HuH-7.5 (cell line): Measurements from ENCODE around the gene MSI2.

ENCODE experiments used
- DNase-seq: peaks from one replicate; pipeline ENCODE4 v3.0.0; 2011; ENCODE audit warnings: low spot score

MSI2 gene

GRCh38 chr17:57440522-57441269 lies 184.4 kb downstream of the MSI2 start:
- DNase-seq = peak; percentile 47

GRCh38 chr17:57441270-57441600 lies 184.9 kb downstream of the MSI2 start:
- DNase-seq = no peak

DNA sequence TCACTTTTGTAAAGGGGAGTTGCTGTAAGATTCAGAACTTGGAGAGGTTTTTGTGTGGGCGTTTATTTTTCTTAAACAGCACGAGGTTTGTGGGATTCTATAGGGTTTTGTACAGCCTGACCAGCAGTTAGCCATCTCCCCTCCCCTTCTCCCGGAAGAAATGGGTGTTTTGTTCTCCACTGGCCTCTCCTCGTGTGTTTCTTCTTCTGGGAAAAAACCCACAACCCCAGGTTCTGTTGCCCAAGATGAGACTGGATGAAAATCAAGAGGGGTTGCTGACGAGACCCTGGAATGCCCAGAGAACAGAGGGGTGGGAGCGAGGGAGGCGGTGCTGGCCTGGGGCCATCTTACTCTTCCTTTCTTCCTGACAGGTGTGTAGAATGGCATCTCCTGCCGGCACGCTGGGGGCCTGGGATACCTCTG lies 186.1 kb downstream of the MSI2 start:
- no peak for DNase-seq

- DNase-seq = no peak
Observed at GRCh38 chr17:57442914-57443571, 186.7 kb downstream of the MSI2 start.

DNA sequence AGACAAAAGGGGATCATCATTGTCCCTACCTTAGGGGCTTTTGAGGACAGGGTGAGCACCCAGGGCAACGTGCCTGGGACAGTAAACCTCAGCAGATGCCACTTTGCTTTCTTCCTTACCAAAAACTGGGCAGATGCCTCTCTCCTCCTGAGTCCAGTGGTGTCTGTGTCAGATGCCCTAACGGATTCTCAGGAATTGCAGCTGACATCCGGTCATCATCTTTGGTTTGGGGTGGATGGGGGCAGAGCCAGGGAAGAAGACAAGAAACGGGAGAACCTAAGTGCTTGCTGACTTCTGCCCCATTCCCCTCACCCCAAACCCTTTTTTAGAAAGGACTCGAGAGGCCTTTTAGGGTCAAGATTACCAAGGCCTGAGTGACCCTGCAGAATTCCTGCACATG lies 187.5 kb downstream of the MSI2 start:
- no peak for DNase-seq

DNA sequence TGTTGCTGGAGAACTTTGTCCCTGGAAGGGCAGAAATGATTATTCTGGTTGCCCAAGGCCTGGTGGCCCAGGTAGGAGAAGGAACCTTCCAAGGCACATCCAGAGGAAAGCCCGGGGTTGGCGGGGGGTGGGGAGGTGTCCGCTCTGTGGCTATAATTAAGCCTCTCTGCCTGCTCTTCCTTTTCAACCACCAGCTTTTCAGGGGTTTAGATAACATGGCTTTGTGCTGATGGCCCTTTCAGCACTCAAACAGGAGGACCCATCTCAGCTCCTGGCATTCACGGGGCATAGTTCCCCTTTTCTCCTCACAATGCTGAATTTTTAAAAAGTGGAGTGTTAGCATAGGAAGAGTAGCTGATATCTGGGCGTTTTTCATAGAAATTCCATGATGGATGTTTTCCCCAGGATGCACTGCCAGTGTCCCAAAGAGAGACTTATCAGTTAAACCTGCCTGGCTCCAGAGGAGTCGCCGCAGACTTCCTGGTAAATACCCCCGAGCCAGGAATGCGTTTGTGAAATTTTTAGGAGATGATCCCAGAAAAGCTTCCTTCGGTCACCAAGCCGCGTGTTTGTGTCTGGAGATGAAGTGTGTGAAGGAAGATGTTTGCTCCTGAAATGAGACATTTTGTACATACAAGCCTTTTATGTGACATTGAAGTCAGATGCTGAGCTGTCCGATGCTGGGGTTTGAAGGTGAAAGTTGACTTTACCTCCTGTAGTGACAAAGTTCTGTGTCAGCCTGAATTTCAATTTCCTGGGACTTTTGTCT lies 188.5 kb downstream of the MSI2 start:
- peak; percentile 53 for DNase-seq

GRCh38 chr17:57445772-57446472 lies 189.6 kb downstream of the MSI2 start:
- DNase-seq = no peak

GRCh38 chr17:57447357-57447989 lies 191.2 kb downstream of the MSI2 start:
- no peak for DNase-seq

DNA sequence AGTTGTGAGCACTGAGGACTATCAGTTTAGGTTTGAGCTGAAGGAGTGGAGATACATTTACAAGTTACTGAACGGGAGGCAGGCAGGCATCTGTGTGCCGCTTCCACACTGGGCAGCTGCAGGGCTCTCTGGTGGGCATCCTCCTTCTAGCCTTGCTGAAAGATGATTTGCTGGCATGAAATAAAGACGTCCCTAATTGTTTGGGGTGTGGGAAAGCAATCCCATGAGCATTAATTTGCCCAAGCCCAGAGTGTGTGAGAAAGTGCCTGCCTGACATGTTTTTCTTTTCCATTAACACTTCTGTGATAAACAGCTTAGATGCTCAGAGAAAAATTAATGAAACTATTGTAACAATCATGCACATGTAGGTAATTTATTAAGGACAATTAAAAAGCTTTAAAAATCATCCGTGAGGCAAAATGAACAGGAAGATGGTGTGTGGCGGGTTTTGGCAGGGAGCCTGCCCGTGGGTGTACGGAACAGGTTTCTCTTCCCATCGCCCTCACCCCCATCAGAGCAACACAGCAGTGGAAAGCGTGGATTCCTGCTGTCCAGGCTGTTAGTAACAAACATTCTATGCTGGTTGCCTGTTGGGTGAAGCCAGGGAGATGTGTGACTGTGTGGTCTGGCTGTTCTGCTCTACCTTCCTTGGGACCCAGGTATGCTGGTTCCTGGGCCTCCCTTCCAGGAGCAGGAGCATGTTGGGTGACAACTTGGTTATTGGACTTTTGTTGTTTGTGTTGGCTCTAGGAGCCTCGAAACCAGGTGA lies 191.9 kb downstream of the MSI2 start:
- DNase-seq = no peak

GRCh38 chr17:57448759-57449283 lies 192.5 kb downstream of the MSI2 start:
- no peak for DNase-seq

DNA sequence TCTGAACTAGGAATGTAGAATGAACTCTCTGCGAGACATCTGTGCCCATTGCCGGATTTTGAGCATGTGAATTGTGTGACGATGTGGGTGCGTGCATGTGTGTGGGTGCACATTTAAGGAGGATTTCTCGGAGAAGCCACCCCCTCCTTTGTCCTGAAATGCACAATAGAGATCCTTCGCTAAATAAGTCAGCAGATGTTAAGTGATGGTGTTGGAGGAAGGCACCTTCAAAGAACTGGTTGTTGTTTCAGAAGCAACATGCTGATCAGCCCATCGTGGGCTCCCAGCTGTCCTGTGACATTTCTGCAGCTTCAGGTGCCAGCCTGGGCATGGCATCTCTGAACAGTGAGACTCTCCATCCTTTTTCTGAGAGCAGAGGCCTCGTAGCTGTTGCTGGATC lies 194.9 kb downstream of the MSI2 start:
- no peak for DNase-seq

DNA sequence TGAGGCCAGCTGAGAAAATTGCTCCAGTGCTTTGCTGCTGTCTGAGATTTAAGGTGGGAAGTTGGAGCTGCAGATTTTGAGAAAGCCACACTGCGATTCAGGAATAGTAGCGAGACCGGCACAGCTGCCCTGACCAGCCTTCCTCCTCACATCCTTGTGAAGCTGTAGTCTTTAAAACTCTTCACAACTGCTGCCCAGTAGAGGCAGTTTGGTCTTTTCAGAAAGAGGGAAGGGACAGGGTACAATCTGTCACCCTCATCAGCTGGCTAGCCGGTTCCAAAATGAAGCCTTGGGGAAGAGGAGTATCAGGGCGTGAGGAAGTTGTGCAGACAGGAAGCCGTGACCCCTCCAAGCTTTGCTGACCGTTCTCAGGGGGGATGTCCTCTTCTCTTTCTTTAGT lies 195.3 kb downstream of the MSI2 start:
- DNase-seq = no peak

DNA sequence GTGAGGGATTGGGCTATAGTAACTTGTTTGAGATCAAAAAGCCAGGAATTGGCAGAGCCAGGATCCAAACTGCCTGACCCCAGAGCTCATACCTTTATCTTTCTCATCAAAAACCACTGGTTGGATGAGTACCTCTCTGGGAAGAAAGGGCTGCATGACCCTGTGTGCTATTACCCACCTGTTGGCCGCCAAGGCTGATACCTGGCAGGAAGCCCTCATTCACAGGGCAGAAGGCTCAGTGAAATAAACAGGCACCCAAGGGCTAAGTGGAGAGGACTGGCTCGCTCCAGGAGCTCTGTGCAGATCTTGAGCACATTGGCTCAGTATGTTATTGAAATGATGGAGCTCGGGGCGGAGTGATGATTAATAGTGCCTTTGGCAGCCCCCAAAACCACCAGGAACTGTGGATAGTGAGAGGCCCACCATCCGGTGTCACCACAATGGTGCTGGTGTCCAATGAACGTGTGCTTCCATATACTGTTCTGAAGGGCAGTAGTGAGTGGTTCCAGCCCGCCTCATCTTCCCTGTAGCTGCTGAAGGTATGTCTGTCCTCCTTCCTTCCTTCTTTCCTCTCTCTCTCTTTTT lies 197.6 kb downstream of the MSI2 start:
- DNase-seq = no peak

DNA sequence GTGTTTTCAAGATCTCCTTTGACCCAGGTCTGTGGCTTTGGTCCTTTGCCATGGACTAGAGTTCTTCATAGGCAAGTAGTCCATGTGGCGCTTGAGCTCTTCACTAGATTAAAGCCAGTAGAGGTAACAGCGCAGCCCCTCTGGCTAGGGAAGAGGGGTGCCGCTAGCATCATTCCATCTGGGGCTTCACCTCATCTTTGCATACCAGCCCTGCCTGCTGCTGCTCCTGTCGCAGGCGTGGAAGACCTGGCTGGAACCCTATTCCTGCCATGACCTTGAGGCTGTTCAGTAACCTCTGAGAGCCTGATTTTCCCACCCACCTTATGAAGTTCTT lies 198.4 kb downstream of the MSI2 start:
- no peak for DNase-seq

DNA sequence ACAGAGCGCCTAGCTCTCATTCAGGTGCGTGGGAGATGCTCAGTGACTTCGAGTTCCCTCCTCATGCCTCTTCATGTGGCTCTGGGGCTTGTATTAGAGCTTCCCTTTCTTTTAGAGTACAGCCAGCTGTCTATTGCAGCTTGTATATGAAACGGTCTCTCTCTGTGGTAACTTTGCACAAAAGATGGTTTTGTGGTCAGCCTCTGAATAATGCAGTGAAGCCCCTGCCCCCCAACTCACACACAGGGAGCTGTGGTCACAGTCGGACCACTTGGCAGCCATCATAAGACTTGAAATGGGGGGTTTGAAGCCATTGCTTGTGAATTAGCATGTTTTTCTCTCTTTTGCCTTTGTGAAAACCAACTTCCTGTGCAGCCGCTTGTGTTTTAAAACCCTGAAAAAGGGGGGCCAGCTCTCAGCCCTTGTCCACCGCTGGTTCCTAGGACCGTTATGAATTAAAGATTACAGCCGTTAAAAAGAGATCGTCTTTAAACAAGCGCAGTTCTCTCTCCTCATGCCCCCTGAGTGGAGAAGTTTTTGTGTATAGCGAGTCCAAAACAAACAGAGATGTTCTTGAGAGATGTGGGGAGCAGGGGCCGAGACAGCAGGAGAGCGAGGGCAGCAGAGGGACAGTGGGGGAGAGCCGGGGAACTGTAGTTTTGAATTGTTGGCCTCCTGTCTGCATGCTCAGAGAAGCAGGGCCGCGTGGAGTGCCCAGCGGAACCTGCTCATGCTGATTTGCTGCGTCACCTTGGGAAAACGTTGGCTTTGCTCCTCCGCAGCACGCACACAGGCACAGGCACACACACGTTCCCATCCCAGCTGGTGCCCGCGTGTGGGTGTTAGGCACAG lies 199.0 kb downstream of the MSI2 start:
- DNase-seq = no peak

DNA sequence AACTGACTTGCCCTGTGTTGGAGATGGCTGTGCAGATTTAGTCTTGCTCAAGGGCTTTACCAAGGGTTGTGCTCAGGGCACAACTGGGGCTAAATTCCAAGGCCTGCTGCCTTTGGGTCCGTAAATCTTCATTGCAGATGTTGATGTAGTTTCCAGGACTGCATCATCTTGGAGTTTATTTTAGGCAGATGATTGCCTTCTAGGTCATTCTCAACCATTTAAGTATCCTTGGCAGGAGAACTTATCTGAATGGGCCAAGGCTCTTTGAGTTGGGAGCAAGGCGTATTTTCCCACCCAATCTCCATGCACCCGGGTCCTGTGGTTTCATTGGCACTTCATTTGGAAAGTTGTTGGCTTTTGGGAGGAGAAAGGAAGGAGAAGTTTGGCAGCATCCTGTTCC lies 200.3 kb downstream of the MSI2 start:
- no peak for DNase-seq

DNA sequence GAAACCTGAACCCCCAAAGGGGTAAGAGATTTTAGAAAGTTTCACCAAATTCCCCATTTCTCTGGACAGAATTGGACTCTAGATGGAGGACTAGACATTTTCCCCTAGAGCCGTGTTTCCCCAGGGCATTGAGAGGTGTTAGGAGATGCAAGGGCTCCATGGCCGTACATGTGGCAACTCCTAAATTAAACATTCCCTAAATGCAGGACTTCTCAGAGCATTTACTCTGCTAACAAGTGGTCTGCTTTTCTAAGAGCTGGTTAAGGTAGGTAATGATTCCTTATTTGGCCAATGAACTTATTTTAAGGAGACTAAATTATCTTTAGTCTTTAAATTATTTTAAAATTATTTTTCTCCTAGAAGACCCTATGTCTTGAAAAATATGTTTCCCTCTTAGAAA lies 200.9 kb downstream of the MSI2 start:
- no peak for DNase-seq

- DNase-seq = no peak
Observed at GRCh38 chr17:57458718-57459285, 202.5 kb downstream of the MSI2 start.

DNA sequence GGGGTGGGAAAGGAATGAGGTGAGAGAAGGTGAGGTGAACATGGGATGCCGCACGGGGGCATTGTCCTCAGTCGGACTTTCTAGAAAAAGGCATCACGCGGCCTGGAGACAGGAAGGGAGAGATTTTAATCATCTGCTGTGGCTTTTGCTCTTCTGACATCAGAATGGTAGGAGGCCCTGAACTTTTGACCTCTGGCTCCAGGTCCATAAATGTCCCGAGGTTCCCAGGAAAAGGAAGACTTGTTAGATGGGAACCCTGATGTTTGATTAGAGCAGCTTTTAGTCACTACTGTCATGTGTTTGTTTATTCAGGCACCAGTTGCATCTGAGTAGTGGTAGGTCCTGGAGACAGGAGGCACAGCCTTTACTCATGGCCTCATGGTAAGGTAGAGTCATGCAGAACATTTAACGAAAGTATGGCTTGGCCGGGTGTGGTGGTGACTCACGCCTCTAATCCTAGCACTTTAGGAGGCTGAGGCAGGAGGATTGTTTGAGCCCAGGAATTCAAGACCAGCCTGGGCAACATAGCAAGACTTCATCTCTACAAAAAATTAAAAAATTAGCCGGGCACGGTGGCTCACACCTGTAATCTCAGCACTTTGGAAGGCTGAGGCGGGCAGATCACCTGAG lies 203.1 kb downstream of the MSI2 start:
- peak; percentile 57 for DNase-seq
